GM12892 (cell line): Measurements from ENCODE around the gene PSME2.

Experiments used
- POLR2A ChIP-seq: IDR thresholded peaks from 2 replicates; pipeline ENCODE4 v1.6.1; 2011; ENCODE audit warnings: low read depth, low read length, control low read depth
- POLR2AphosphoS5 ChIP-seq: IDR thresholded peaks from 2 replicates; pipeline ENCODE4 v1.6.1; 2011; ENCODE audit warnings: low read depth, low read length, control low read depth
- TAF1 ChIP-seq: IDR thresholded peaks from 2 replicates; pipeline ENCODE4 v1.6.1; 2011; ENCODE audit warnings: low read depth, mild to moderate bottlenecking, control low read depth, low read length, borderline replicate concordance

DNA sequence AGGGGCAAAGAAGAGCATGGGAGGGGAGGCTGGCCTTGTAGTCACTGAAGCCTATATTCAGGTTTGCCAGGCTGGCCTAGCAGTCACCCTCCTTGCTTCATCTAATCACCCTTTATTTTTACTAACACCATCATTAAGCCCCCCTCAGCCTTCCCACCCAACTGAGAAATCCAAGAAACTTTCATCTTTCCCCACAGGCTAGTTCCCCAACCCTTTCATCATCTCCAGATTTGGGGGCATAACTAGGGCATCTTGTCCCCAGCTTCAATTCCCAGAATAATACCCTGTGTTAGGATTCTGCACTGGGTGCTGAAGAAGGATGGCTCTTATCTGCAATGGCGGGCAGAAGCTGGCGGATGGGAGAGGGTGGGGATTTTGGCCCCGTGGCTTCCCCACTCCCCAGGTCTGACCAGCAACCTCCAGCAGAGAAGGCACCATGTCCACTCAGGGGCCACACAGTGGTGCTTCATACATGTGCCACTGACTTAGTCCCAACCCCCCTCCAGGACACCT lies 45.4 kb downstream of the PSME2 start:
- TF ChIP-seq POLR2A (no peak), POLR2AphosphoS5 (no peak), TAF1 (no peak)
